ENCODE results near the gene ZIC2.

ZIC2 gene

GRCh38 chr13:99981735-99982035 lies at the start of gene ZIC2:
Gene ZIC2, plus strand, starts transcription at chr13:99981784. Its CDS starts 281 bp downstream, at chr13:99982065.
- peaks cover 0 to 7% (median 0%) of the 10 kb centered on the region in 3 donors for H3K9me3 ChIP-seq
- H3K4me1 ChIP-seq = peaks cover 0 to 49% (median 39%) of the 10 kb centered on the region in 4 donors
- DNase-seq = no peak
- intact Hi-C loops (cut with DNase I; ENCODE audit: low total_unique reads) = no loop called here
- peak within 1 kb of the TSS; percentile 50 to 67 for H3K4me3 ChIP-seq
- peaks cover 24 to 99% of the 10 kb centered on the region in 2 donors for H3K27me3 ChIP-seq
- H3K36me3 ChIP-seq = no peaks in the 10 kb centered on the region
- TF ChIP-seq CTCF (IDR thresholded peaks at IDR 0.05) = no peak
- H3K27ac ChIP-seq = no peak within 1 kb of the TSS

- no peak for TF ChIP-seq CTCF (IDR thresholded peaks at IDR 0.05)
- Histone ChIP-seq H3K9me3 (no peaks in the 10 kb centered on the region), H3K36me3 (no peaks in the 10 kb centered on the region), H3K27ac (no peak overlapping the region), H3K4me3 (no peak overlapping the region), H3K4me1 (no peaks in the 10 kb centered on the region), H3K27me3 (peaks cover 0 to 36% of the 10 kb centered on the region in 2 donors)
- no peak for DNase-seq
- intact Hi-C loops (cut with DNase I; ENCODE audit: low total_unique reads) = no loop called here
Measured at GRCh38 chr13:99932912-99933311, 48.7 kb upstream of the ZIC2 start.

GRCh38 chr13:99935772-99936171 lies 45.8 kb upstream of the ZIC2 start:
- H3K4me3 ChIP-seq = no peak overlapping the region
- DNase-seq = no peak
- intact Hi-C loops (cut with DNase I; ENCODE audit: low total_unique reads) = no loop called here
- H3K27ac ChIP-seq = no peak overlapping the region
- no peak for TF ChIP-seq CTCF (IDR thresholded peaks at IDR 0.05)
- peaks cover 0 to 33% of the 10 kb centered on the region in 2 donors for H3K27me3 ChIP-seq
- no peaks in the 10 kb centered on the region for H3K9me3 ChIP-seq
- H3K36me3 ChIP-seq = no peaks in the 10 kb centered on the region
- H3K4me1 ChIP-seq = no peaks in the 10 kb centered on the region

- H3K4me1 ChIP-seq = no peaks in the 10 kb centered on the region
- H3K4me3 ChIP-seq = no peak overlapping the region
- no peak for TF ChIP-seq CTCF (IDR thresholded peaks at IDR 0.05)
- peaks cover 0 to 38% of the 10 kb centered on the region in 2 donors for H3K27me3 ChIP-seq
- intact Hi-C loops (cut with DNase I; ENCODE audit: low total_unique reads) = no loop called here
- H3K9me3 ChIP-seq = no peaks in the 10 kb centered on the region
- no peaks in the 10 kb centered on the region for H3K36me3 ChIP-seq
- no peak for DNase-seq
- no peak overlapping the region for H3K27ac ChIP-seq
Measured at GRCh38 chr13:99938635-99939034, 42.9 kb upstream of the ZIC2 start.

GRCh38 chr13:99941086-99941485 lies 40.5 kb upstream of the ZIC2 start:
- Histone ChIP-seq H3K27me3 (peaks cover 0 to 48% of the 10 kb centered on the region in 2 donors), H3K4me3 (no peak overlapping the region), H3K9me3 (no peaks in the 10 kb centered on the region), H3K4me1 (no peaks in the 10 kb centered on the region), H3K36me3 (no peaks in the 10 kb centered on the region), H3K27ac (no peak overlapping the region)
- no peak for TF ChIP-seq CTCF (IDR thresholded peaks at IDR 0.05)
- peak in 1 of 2 donors; percentile 12 for DNase-seq
- intact Hi-C loops (cut with DNase I; ENCODE audit: low total_unique reads) = no loop called here

GRCh38 chr13:99941911-99942310 lies 39.7 kb upstream of the ZIC2 start:
- TF ChIP-seq CTCF (IDR thresholded peaks at IDR 0.05) = no peak
- H3K4me1 ChIP-seq = no peaks in the 10 kb centered on the region
- intact Hi-C loops (cut with DNase I; ENCODE audit: low total_unique reads) = no loop called here
- H3K27me3 ChIP-seq = peaks cover 0 to 56% of the 10 kb centered on the region in 2 donors
- H3K4me3 ChIP-seq = no peak overlapping the region
- H3K36me3 ChIP-seq = no peaks in the 10 kb centered on the region
- no peaks in the 10 kb centered on the region for H3K9me3 ChIP-seq
- H3K27ac ChIP-seq = no peak overlapping the region
- peak in 1 of 2 donors; percentile 9 for DNase-seq

Data from tibial artery (tissue), 4 donors.